ENCODE results near the gene TMEM167B.

DNA sequence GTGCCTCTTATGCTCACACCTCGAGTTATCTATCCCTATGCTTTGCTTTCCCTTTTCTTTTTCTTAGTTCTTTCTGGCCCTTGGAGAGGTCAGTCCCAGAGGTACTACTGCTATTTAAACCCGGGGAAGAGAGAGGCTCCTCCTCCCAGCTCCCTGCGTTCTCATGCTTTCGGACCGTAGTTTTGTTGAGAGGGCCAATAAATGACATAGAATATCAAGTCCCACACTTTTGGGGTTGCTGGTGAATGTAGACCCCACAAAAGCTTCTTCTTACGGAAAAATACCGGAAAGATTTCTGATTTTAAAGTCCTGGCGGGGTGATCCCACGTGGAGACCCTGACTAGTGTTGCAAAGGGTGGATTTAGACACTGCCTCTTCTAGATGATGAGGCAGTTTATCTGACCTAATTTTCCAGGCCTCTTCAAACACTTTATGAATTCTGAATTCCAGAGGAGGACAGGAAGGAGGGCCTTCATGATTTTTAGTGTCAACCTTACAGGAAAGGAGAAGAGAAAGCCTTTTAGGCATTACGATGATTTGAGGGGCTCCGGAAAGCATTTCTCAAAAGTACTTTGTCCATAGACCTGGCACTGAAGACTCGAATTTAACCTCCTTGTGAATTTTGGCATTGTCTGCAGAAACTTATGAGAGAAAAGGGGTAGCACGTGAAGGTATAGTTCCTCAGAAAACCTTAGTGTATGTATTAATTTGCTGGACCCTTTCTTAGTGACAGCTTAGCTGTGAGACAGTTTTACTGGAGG is 694 bp downstream of the TMEM167B start:
- TF ChIP-seq EZH2 (IDR thresholded peaks at IDR 0.05; ENCODE audit: insufficient read depth, poor library complexity, severe bottlenecking) (no peak), EZH2phosphoT487 (IDR thresholded peaks at IDR 0.05; ENCODE audit: insufficient read depth, low read depth) (no peak)

Data from GM23248 (cell line).